CD4-positive, CD25-positive, alpha-beta regulatory T cell (primary cell): ENCODE data around the gene ESPN. TPM values are rescaled to one million over a fixed set of nuclear protein-coding genes. Genes with fewer than 3 reads are reported as not detected.

Source experiments
- ATAC-seq, 2 donors: fragments of 150-1000 bp; cut with Tn5 transposase; one replicate each; pipeline ENCODE4 v1.10.0; 2021; ENCODE audit warnings: low read depth in 2 of 2, moderate number of reproducible peaks in 2 of 2, moderate library complexity in 1 of 2
- DNase-seq, 3 donors: peaks; one replicate each; pipeline versions ENCODE4 v3.0.0 to v3.0.0-alpha.2; 2012 to 2022; ENCODE audit warnings: mixed read lengths in 1 of 3
- H3K27ac ChIP-seq: one replicate; pipeline ENCODE4 v1.7.0; 2013; ENCODE audit warnings: mild to moderate bottlenecking, low read length; ENCODE audit not compliant: insufficient read depth, poor library complexity, severe bottlenecking
- H3K27me3 ChIP-seq: one replicate; pipeline ENCODE4 v1.7.0; 2013; ENCODE audit warnings: low read length; ENCODE audit not compliant: control insufficient read depth, insufficient read depth
- H3K36me3 ChIP-seq: one replicate; pipeline ENCODE4 v1.7.0; 2013; ENCODE audit warnings: mild to moderate bottlenecking, low read length, moderate library complexity; ENCODE audit not compliant: control insufficient read depth, insufficient read depth
- H3K4me1 ChIP-seq: 2 replicates; pipeline ENCODE4 v1.7.0; 2013; ENCODE audit warnings: mild to moderate bottlenecking, low read length; ENCODE audit not compliant: insufficient read depth, control insufficient read depth, poor library complexity, severe bottlenecking
- H3K4me3 ChIP-seq: one replicate; pipeline ENCODE4 v1.7.0; 2013; ENCODE audit warnings: low read depth, mild to moderate bottlenecking, low read length, moderate library complexity
- H3K9me3 ChIP-seq, 2 experiments: 1 replicate in 1 of 2; 2 replicates in 1 of 2; pipeline ENCODE4 v1.7.0; 2013; ENCODE audit warnings: low read length in 2 of 2, mild to moderate bottlenecking in 1 of 2, moderate library complexity in 1 of 2; ENCODE audit not compliant: control insufficient read depth in 2 of 2
- H3K27ac Mint-ChIP-seq, 3 donors: one replicate each; pipeline ENCODE4 v1.8.0; 2020 to 2022; ENCODE audit warnings: mild to moderate bottlenecking in 3 of 3, mixed read lengths in 3 of 3, moderate library complexity in 2 of 3
- H3K27me3 Mint-ChIP-seq: one replicate; pipeline ENCODE4 v1.8.0; 2022; ENCODE audit warnings: mild to moderate bottlenecking, mixed read lengths
- H3K36me3 Mint-ChIP-seq: one replicate; pipeline ENCODE4 v1.8.0; 2020; ENCODE audit warnings: mixed read lengths
- H3K4me1 Mint-ChIP-seq, 4 donors: one replicate each; pipeline ENCODE4 v1.8.0; 2020 to 2022; ENCODE audit warnings: mixed read lengths in 4 of 4, mild to moderate bottlenecking in 1 of 4
- H3K4me3 Mint-ChIP-seq, 4 donors: one replicate each; pipeline ENCODE4 v1.8.0; 2020 to 2022; ENCODE audit warnings: mild to moderate bottlenecking in 4 of 4, mixed read lengths in 4 of 4, moderate library complexity in 3 of 4
- H3K9me3 Mint-ChIP-seq, 7 donors: one replicate each; pipeline ENCODE4 v1.8.0; 2020 to 2022; ENCODE audit warnings: mixed read lengths in 7 of 7, mild to moderate bottlenecking in 3 of 7, moderate library complexity in 2 of 7
- polyA plus RNA-seq, 4 donors: library from polyadenylated mRNA; unstranded; fragments of 300-500 nt; fragmentation: Illumina TruSeq; gene quantifications; one replicate each; pipeline ENCODE4 v1.2.3, GENCODE V29; 2021
- total RNA-seq: library from RNA; stranded (reverse); gene quantifications from one replicate; pipeline ENCODE4 v1.2.3, GENCODE V29; 2022

The ESPN gene
- total and polyA plus RNA-seq, 5 donors from 2014 or later, result 0.22 to 3.7 (median 0.23) TPM

DNA sequence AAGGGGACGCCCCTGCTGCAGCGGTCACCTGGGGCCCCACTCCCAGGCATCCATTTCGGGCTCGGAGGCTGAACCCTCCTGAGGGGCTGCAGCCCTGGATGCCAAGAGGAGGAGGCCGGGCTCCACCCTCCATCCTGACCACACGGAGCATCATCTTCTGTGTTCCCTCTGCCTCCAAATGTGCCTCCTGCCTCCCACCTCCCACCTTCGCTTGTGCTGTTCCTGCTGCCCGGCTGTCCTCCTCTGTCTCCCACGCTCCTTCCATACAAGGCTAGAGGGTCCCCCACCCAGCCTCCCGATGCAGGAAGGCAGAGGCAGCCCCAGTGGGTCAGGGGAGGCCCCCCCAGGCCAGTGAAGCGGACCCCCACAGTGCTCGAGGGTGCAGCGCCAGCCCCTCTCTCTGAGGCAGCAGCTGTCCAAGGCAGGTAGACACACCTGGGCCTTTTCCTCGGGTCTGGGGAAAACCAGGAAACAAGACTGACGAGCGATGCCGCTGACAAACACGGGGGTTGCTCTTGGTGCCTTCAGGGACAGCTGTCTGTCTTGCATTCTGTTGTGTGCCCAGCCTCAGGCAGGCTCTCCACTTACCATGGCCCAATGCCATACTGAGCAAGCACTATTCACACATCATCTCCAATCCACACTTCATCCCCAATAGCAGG, 83.7 kb downstream of the ESPN start:
- H3K4me1 Mint-ChIP-seq, result no peaks in the 10 kb centered on the region
- no peak overlapping the region for H3K27ac Mint-ChIP-seq
- no peak overlapping the region for H3K4me3 Mint-ChIP-seq
- Histone ChIP-seq H3K4me1 (no peaks in the 10 kb centered on the region), H3K27ac (no peak overlapping the region), H3K36me3 (no peaks in the 10 kb centered on the region), H3K27me3 (no peaks in the 10 kb centered on the region), H3K4me3 (no peak overlapping the region), H3K9me3 (no peaks in the 10 kb centered on the region)
- ATAC-seq, result no peak
- H3K36me3 Mint-ChIP-seq, result no peaks in the 10 kb centered on the region
- H3K27me3 Mint-ChIP-seq, result peaks cover 4% of the 10 kb centered on the region
- no peaks in the 10 kb centered on the region for H3K9me3 Mint-ChIP-seq
- DNase-seq, result no peak

DNA sequence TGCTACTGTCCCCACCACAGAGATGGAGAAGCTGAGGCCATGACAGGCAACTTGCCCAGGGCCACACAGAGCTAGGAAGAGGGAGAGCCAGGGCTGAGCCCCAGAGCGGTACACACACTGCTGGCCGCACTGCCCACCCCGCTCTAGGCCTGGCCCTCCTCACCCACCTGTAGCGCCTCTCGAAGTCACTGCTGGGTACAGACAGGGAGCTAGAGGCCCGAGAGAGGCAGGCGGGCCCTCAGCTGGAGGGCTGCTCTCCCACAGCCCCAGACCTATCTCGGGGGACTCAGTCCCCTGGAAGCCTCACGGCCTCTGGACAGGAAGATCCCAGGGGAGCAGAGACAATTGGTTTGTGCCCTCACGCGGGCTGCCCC, 84.2 kb downstream of the ESPN start:
- no peak overlapping the region for H3K4me3 Mint-ChIP-seq
- no peaks in the 10 kb centered on the region for H3K4me1 Mint-ChIP-seq
- H3K36me3 Mint-ChIP-seq, result no peaks in the 10 kb centered on the region
- H3K36me3 ChIP-seq, result no peaks in the 10 kb centered on the region
- peaks cover 4% of the 10 kb centered on the region for H3K27me3 Mint-ChIP-seq
- DNase-seq (no peak), ATAC-seq (no peak)
- H3K27me3 ChIP-seq, result no peaks in the 10 kb centered on the region
- no peaks in the 10 kb centered on the region for H3K9me3 ChIP-seq
- H3K27ac ChIP-seq, result no peak overlapping the region
- H3K27ac Mint-ChIP-seq, result no peak overlapping the region
- no peak overlapping the region for H3K4me3 ChIP-seq
- no peaks in the 10 kb centered on the region for H3K4me1 ChIP-seq
- H3K9me3 Mint-ChIP-seq, result no peaks in the 10 kb centered on the region

DNA sequence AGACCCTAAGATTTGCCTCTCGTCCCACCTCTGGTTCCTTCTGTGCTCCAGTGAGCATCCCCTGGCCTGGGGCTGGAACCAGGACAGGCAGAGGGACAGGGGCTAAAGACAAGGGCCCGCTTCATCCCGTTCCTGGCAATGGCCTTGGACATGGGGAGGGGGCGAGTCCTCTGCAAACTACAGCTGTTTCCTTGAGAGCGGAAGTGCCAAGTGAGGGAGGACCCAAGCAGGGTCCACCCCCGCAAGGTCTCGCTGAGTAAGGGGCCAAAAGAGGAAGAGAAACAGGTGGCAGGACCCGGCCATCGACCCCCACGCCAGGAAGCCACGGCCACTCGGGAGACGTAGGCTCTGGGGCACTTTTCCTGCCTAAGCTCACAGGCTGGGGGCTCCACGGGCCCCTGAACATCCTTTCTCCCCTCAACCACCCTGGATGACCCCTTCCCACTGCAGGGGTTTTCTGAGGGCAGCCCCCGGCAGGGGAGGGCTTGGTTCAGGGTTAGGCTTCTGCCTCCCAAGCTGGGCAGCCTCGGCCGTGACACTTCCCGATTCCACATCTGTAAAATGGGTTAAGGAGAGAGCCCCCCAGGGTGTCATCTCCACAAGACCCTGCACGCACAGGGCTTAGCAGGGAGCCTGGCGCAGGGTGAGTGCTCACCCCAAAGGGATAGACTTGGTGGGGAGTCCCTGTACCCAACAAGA, 84.8 kb downstream of the ESPN start:
- H3K4me1 Mint-ChIP-seq, result no peaks in the 10 kb centered on the region
- H3K9me3 Mint-ChIP-seq, result no peaks in the 10 kb centered on the region
- Histone ChIP-seq H3K27ac (no peak overlapping the region), H3K4me1 (no peaks in the 10 kb centered on the region), H3K27me3 (no peaks in the 10 kb centered on the region), H3K36me3 (no peaks in the 10 kb centered on the region), H3K4me3 (no peak overlapping the region), H3K9me3 (no peaks in the 10 kb centered on the region)
- H3K27me3 Mint-ChIP-seq, result peaks cover 4% of the 10 kb centered on the region
- no peak overlapping the region for H3K4me3 Mint-ChIP-seq
- H3K27ac Mint-ChIP-seq, result no peak overlapping the region
- no peaks in the 10 kb centered on the region for H3K36me3 Mint-ChIP-seq
- no peak for ATAC-seq
- no peak for DNase-seq

DNA sequence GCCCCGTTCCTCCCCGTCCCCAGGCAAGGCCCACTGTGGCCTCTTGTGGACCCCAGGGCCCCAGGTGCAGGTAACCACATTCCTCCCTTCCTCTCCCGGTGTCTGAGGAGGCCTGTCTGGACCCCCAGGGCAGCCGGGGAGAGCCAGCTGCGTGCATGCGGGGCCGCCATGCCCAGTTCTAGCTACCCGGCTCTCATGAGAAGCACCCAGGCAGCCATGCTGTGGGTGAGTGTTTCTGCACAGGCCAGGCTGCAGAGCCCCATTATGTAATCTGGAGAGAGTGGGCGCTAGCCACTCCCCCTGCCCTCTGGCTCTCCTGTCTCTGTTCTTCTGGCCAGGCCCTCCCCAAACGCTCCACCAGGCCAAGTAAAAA, 85.3 kb downstream of the ESPN start:
- H3K27ac Mint-ChIP-seq, result no peak overlapping the region
- H3K4me1 Mint-ChIP-seq, result no peaks in the 10 kb centered on the region
- Histone ChIP-seq H3K27me3 (no peaks in the 10 kb centered on the region), H3K4me3 (no peak overlapping the region), H3K4me1 (no peaks in the 10 kb centered on the region), H3K9me3 (no peaks in the 10 kb centered on the region), H3K27ac (no peak overlapping the region), H3K36me3 (no peaks in the 10 kb centered on the region)
- no peaks in the 10 kb centered on the region for H3K36me3 Mint-ChIP-seq
- no peaks in the 10 kb centered on the region for H3K9me3 Mint-ChIP-seq
- no peak for ATAC-seq
- DNase-seq, result no peak
- peaks cover 4% of the 10 kb centered on the region for H3K27me3 Mint-ChIP-seq
- H3K4me3 Mint-ChIP-seq, result no peak overlapping the region

DNA sequence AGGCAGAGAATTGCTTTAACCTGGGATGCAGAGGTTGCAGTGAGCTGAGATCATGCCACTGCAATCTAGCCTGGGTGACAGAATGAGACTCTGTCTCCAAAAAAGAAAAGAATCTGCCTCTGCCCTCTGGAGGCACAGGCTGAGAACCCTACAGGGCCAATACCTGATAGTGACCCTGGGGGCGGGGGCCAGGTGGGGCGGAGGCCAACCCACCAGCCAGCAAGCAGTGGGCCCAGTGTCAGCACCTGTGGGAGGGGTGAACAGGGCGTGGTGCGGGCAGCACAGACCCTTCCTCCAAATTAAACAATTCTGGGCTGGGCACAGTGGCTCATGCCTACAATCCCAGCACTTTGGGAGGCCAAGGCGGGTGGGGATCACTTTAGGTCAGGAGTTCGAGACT, 85.9 kb downstream of the ESPN start:
- no peaks in the 10 kb centered on the region for H3K36me3 ChIP-seq
- no peak for ATAC-seq
- Mint-ChIP-seq H3K4me1 (no peaks in the 10 kb centered on the region), H3K27ac (no peak overlapping the region), H3K9me3 (no peaks in the 10 kb centered on the region), H3K36me3 (no peaks in the 10 kb centered on the region), H3K27me3 (peaks cover 4% of the 10 kb centered on the region), H3K4me3 (no peak overlapping the region)
- no peaks in the 10 kb centered on the region for H3K4me1 ChIP-seq
- H3K27me3 ChIP-seq, result no peaks in the 10 kb centered on the region
- H3K4me3 ChIP-seq, result no peak overlapping the region
- no peak overlapping the region for H3K27ac ChIP-seq
- DNase-seq, result no peak
- no peaks in the 10 kb centered on the region for H3K9me3 ChIP-seq

Other genes starting within 250 kb of the ESPN start
- gene CHD5, start 244.5 kb upstream of the ESPN start, total RNA-seq, result not detected
- not detected for gene CHD5, start 244.5 kb upstream of the ESPN start, polyA plus RNA-seq
- 405 TPM for gene RPL22, start 225.2 kb upstream of the ESPN start, total RNA-seq
- 100 to 1,000 TPM; 152 to 238 (median 191) TPM for gene RPL22, start 225.2 kb upstream of the ESPN start, polyA plus RNA-seq
- 8.4 TPM for gene RNF207, start 218.7 kb upstream of the ESPN start, total RNA-seq
- under 1 TPM; 0.08 to 0.52 (median 0.40) TPM for gene RNF207, start 218.7 kb upstream of the ESPN start, polyA plus RNA-seq
- gene ICMT, start 188.8 kb upstream of the ESPN start, total RNA-seq, result 9.1 TPM
- gene ICMT, start 188.8 kb upstream of the ESPN start, polyA plus RNA-seq, result 10 to 100 TPM; 18.2 to 22.3 (median 19.7) TPM
- not detected for gene HES3, start 180.6 kb upstream of the ESPN start, total RNA-seq
- not detected for gene HES3, start 180.6 kb upstream of the ESPN start, polyA plus RNA-seq
- 0.15 TPM for gene GPR153, start 163.7 kb upstream of the ESPN start, total RNA-seq
- not detected for gene GPR153, start 163.7 kb upstream of the ESPN start, polyA plus RNA-seq
- 9.6 TPM for gene ACOT7, start 31.0 kb upstream of the ESPN start, total RNA-seq
- gene ACOT7, start 31.0 kb upstream of the ESPN start, polyA plus RNA-seq, result 10 to 100 TPM in 2 of 4 donors, 1 to 10 TPM in 2; 9.3 to 13.6 (median 9.9) TPM
- not detected for gene HES2, start 4.9 kb upstream of the ESPN start, total RNA-seq
- not detected for gene HES2, start 4.9 kb upstream of the ESPN start, polyA plus RNA-seq
- 258 TPM for gene TNFRSF25, start 41.4 kb downstream of the ESPN start, total RNA-seq
- gene TNFRSF25, start 41.4 kb downstream of the ESPN start, polyA plus RNA-seq, result 10 to 100 TPM; 23.3 to 32.8 (median 31.0) TPM
- 5.0 TPM for gene PLEKHG5, start 66.9 kb downstream of the ESPN start, total RNA-seq
- gene PLEKHG5, start 66.9 kb downstream of the ESPN start, polyA plus RNA-seq, result 1 to 10 TPM in 1 of 4 donors, under 1 TPM in 2, not detected in 1; 0.65 to 1.0 (median 0.68) TPM
- 74.7 TPM for gene NOL9, start 129.7 kb downstream of the ESPN start, total RNA-seq
- gene NOL9, start 129.7 kb downstream of the ESPN start, polyA plus RNA-seq, result 10 to 100 TPM; 11.0 to 23.0 (median 18.9) TPM
- gene TAS1R1, start 130.5 kb downstream of the ESPN start, total RNA-seq, result not detected
- gene TAS1R1, start 130.5 kb downstream of the ESPN start, polyA plus RNA-seq, result under 1 TPM in 1 of 4 donors, not detected in 3; 0.09 TPM
- gene ZBTB48, start 155.2 kb downstream of the ESPN start, total RNA-seq, result 41.8 TPM
- 10 to 100 TPM; 18.6 to 24.8 (median 21.9) TPM for gene ZBTB48, start 155.2 kb downstream of the ESPN start, polyA plus RNA-seq
- 34.4 TPM for gene KLHL21, start 178.1 kb downstream of the ESPN start, total RNA-seq
- gene KLHL21, start 178.1 kb downstream of the ESPN start, polyA plus RNA-seq, result 10 to 100 TPM; 16.7 to 46.6 (median 26.2) TPM
- gene PHF13, start 189.0 kb downstream of the ESPN start, total RNA-seq, result 7.5 TPM
- gene PHF13, start 189.0 kb downstream of the ESPN start, polyA plus RNA-seq, result 1 to 10 TPM; 4.7 to 6.2 (median 5.3) TPM
- gene THAP3, start 200.1 kb downstream of the ESPN start, total RNA-seq, result 14.3 TPM
- gene THAP3, start 200.1 kb downstream of the ESPN start, polyA plus RNA-seq, result 10 to 100 TPM; 23.4 to 32.9 (median 26.1) TPM